SHP77 treated with DMSO at 0.1 percent for 48 hours (cell line): Measurements from ENCODE around the gene GNPDA1.
"Not testable (repeated sequence)": the region's sequence is repeated elsewhere in the genome, so short reads cannot be mapped to it uniquely, and the experiment has no call there.

Source experiments
- DNase-seq: peaks from one replicate; lab custom pipeline; 2025; lab: John Stamatoyannopoulos, UW

The GNPDA1 gene

DNA sequence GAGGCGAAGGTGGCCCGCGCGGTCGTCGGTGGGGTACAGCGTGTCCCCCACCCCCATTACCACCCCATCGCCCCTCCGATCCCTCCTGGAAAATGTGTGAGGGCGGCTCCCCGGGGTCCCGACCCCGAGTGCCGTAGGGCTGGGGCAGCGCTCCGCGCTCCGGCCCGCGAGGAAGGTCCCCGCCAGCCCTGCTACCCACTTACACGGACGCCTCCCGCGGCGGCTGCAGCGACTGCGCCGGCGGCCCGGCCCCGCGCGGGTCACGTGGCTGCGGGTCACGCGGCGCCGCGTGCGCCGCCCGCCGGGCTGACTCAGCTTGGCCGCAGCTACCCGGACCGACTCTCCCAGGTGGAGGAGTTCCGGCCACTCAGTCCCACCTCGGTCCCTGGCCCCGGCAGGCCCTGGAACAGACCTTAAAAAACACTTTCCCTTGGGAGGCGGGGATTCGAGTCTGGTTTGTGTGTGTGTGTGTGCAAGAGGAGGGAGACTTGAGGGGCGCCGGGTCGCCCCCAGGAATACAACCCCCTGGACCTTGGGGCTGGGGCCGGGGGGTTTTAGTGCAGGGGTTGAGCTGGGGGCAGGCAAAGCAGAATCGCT, at the start of gene GNPDA1:
GNPDA1 (minus strand) TSS at position 236 of the 597 bp plus-strand sequence. CDS start 992 bp downstream, outside the sequence.
- peak; percentile 17 for DNase-seq

GRCh38 chr5:142059304-142059940, 46.6 kb upstream of the GNPDA1 start:
- no peak for DNase-seq

GRCh38 chr5:142057697-142058056, 44.9 kb upstream of the GNPDA1 start:
- no peak for DNase-seq

DNA sequence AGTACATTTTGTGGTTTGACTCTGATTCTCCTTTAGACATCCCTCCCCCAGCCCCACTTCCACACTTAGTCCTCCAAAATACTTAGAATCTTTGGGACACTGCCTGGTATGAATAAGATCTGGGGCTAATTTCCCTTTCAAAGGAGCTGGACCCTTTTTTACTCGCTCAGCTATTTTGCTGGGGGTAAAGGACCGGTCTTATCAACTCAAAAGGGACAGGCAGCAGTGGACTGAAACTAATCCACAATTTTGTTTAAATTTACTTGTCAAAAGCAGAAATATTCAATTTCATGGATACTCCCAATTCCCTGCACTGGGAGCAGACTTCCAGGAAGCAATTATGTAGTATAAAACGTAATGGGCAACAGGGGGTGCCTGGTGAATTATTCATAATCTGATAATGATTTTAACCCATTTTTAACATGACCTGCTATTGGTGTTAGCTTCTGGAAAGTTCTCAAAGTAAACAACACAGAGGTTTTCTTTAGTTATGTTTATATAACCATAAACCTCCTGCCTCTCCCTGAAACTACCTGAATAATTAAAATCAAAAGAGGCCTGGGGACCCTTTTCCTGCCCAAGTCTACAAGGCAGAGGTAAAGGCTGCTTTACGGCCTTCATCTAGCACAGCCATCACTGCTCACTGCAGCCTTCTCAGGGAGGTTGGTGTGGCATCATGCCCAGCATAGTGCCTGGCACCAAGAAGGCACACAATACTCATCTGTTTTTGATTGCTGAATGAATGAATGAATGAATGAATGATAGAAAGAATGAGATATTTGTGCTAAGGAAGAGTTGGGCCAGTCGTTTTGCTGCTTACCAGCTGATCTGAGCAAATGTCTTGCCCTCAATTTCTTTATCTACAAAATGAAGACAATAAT, 44.2 kb upstream of the GNPDA1 start:
- no peak for DNase-seq

- no peak for DNase-seq
Observed at GRCh38 chr5:142055301-142055700, 42.5 kb upstream of the GNPDA1 start.

DNA sequence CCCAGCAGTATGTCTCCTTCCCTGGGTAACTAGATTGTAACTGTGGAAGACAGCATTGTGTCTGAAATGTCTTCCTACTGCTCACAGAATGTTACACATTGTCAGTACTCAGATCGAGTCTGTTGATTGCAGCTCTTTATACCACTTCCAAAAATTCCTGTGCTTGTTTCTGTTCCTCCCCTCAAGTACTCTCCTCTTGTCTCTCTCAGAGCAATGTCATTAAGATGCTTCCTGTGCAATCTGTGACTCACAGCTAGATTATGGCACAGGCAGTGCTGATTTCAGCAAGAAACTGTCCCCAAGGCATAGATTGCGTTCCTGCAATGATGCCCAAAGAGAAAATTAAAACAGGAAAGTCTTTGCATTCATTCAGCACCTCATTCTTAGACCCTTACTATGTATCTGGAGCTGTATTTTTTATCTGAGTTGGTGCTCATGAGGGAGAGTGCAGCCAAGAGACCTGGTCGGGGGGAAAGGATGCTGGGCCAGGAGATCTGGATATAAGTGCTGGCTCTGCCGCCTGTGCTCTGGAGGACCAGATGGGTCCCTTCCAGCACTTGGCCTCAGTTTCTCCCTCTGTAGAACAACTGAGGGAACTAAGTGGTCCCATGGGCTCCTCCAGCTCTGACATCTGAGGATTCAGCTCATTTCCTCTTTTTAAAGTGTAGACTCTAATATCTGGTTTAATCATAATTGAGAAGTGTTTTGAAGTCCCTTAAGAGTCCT, 40.8 kb upstream of the GNPDA1 start:
- no peak for DNase-seq

DNA sequence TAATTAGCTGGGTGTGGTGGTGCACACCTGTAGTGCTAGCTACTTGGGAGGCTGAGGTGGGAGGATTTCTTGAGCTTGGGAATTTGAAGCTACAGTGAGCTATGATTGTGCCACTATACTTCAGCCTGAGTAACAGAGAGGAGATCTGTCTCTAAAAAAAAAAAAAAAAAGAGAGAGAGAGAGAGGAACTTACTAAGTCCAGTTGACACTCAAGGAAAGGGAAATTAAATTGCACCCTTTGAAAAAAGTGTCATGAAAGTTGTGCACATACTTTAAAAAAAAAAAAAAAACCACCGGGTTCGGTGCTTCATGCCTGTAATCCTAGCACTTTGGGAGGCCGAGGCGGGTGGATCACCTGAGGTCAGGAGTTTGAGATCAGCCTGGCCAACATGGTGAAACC, 39.2 kb upstream of the GNPDA1 start:
- DNase-seq: not testable (repeated sequence)

- no peak for DNase-seq
Observed at GRCh38 chr5:142048272-142048671, 35.4 kb upstream of the GNPDA1 start.

DNA sequence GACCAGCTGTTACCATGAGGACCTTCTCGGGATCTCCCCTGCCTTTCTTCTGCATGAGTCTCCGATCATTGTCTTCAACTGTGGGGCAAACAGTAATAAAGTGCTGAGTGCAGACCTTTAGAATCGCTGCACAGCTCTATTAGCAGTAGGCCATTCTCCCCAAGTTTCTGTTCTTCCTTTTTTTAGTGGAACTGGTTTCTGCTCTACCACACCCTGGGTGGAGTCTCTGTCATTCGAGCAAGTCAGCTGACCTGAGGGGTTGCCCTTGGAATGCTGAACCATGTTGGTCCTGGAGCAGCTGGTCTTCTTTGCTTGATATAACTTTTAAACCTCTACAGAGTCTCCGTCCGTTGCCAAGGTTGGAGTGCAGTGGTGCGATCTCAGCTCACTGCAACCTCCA, 33.4 kb upstream of the GNPDA1 start:
- no peak for DNase-seq

GRCh38 chr5:142040881-142041280, 28.1 kb upstream of the GNPDA1 start:
- DNase-seq: not testable (repeated sequence)

GRCh38 chr5:142040285-142040684, 27.5 kb upstream of the GNPDA1 start:
- DNase-seq: no peak

GRCh38 chr5:142038735-142039134, 25.9 kb upstream of the GNPDA1 start:
- no peak for DNase-seq

DNA sequence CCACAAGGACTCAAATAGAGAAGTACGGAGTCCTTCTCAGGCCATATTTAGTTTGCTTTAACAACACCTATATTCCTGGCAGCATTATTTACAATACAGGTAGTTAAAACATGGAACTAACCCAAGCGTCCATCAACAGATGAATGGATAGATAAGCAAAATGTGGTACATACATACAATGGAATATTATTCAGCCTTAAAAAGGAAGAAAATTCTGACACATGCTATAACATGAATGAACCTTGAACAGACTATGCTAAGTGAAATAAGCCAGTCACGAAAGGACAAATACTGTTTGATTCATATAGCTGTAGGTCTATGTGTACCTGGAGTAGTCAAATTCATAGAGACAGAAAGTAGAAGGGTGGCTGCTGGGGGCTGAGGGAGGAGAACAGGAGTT, 24.8 kb upstream of the GNPDA1 start:
- DNase-seq: not testable (repeated sequence)

GRCh38 chr5:142036918-142037317, 24.1 kb upstream of the GNPDA1 start:
- DNase-seq: no peak

DNA sequence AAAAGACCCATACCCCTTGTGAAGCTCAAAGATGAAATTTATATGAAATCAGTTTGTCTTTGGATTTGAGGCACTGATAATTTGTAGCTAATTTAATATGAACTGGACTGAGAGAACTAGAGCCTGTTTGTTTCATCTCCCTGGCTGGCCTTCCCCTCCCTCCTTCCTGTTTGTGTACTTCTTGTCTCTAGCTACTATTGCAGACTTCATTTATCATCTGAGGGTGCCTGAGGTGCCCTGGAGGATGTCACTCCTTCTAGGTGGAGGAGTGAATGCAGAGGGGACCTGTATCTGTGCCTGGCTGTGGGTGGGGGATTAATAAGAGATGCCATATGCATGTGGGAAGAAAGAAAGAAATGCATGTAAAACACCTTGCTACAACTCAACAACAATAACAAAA, 22.2 kb upstream of the GNPDA1 start:
- DNase-seq: no peak

DNA sequence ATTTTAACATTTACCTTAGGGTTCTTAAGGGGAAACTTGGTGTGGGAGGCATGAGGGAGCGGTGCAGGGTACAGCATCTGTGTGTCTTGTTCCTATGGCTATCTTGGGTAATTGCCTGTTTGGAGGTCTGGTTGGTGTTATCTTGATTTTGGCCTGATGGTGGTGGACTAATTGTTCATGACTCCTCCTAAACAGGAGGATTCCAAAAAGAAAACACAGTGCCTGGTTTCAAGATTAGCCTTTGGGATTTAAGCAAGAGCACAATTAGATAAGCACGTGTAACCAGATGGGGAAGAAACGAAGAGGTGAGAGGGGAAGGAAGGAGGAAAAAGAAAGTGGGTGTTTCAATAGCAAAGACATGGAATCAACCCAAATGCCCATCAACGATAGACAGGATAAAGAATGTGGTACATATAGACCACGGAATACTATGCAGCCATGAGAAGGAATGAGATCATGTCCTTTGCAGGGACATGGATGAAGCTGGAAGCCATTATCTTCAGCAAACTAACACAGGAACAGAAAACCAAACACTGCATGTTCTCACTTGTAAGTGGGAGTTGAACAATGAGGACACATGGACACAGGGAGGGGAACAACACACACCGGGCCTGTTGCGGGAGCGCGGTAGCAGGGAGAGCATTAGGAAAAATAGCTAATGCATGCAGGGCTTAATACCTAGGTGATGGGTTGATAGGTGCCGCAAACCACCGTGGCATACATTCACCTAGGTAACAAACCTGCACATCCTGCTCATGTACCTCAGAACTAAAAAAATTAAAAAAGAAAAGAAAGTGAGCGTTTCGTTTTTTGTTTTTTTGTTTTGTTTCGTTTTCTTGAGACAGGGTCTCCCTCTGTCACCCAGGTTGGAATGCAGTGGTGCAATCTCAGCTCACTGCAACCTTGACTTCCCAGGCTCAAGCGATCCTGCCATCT, 21.1 kb upstream of the GNPDA1 start:
- DNase-seq: not testable (repeated sequence)

- DNase-seq: no peak
Observed at GRCh38 chr5:142032747-142033631, 20.2 kb upstream of the GNPDA1 start.

DNA sequence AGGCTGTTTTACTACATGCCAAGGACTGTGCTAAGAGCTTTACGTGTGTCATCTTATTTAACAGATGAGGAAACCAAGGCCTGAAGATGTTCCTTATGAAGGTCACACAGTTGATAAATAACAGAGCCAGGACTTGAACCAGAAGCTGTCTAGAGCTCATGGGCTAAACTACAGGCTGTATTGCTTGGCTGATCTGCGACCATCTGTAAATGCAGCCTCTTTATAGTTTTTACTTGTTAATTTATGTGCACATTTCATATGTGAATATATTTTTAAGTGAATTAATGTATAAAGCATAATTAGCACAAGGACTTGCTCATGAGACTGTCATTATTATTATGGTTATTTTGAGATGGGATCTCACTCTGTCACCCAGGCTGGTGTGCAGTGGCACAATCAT, 19.3 kb upstream of the GNPDA1 start:
- DNase-seq: no peak

DNA sequence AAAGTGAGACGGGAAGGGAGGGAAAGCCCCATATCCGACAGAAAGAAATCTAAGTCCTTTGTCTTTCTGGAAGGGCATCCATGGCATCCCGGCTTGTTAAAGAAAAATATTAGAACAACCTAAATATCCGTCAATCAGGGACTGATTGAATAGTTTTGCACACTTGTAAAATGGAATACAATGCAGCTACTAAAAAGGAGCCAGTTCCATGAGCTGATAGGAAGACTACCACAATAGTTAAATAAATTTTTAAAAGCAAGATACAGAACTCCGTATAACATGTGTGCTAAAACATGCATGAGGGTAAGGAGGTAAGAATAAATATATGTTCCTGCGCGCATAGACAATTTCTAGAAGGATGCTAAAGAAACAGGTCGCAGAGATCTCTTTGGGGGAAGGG, 12.8 kb upstream of the GNPDA1 start:
- no peak for DNase-seq

GRCh38 chr5:142024771-142025304, 12.0 kb upstream of the GNPDA1 start:
- peak; percentile 93 for DNase-seq
